Body of pancreas (tissue), 4 donors: ENCODE measurements around the gene SAMD10. TPM values are rescaled to one million over a fixed set of nuclear protein-coding genes. Genes with fewer than 3 reads are reported as not detected.

ENCODE experiments used
- ATAC-seq: fragments of 150-250 bp; one replicate; pipeline ENCODE4 v1.9.1; 2016
- DNase-seq, 4 donors: peaks; one replicate each; pipeline ENCODE4 v3.0.0-alpha.2; 2019
- H3K27ac ChIP-seq, 4 donors: fragments of 200-600 bp; sonication (generic); 1 replicate in 3 of 4; 2 replicates in 1 of 4; pipeline versions ENCODE4 v1.5.1 to v1.6.1; 2016 to 2019; ENCODE audit warnings: mild to moderate bottlenecking in 1 of 4, mixed read lengths in 1 of 4, moderate library complexity in 1 of 4
- H3K27me3 ChIP-seq, 2 donors: fragments of 200-600 bp; sonication (generic); one replicate each; pipeline ENCODE4 v1.6.0; 2016; ENCODE audit warnings: mild to moderate bottlenecking in 1 of 2
- H3K36me3 ChIP-seq, 2 donors: fragments of 200-600 bp; sonication (generic); replicated peaks in 1 of 2; 2 replicates each; pipeline ENCODE4 v1.5.1; 2016; ENCODE audit warnings: low read depth in 2 of 2; ENCODE audit not compliant: insufficient read depth in 1 of 2
- H3K4me1 ChIP-seq: fragments of 200-600 bp; sonication (generic); one replicate; pipeline ENCODE4 v1.6.0; 2016
- H3K4me3 ChIP-seq, 2 donors: fragments of 200-600 bp; sonication (generic); 1 replicate in 1 of 2; 2 replicates in 1 of 2; pipeline ENCODE4 v1.5.1; 2016 to 2019
- H3K9me3 ChIP-seq, 3 donors: fragments of 200-600 bp; sonication (generic); 1 replicate in 2 of 3; 2 replicates in 1 of 3; pipeline ENCODE4 v1.5.1; 2016
- POLR2A ChIP-seq, 3 donors: fragments of 450-650 bp; IDR thresholded peaks; one replicate each; pipeline ENCODE4 v1.6.1; 2016; ENCODE audit warnings: antibody characterized with exemption in 3 of 3, mild to moderate bottlenecking in 2 of 3
- WGBS, 2 donors: methylation state at CpG; one replicate each; pipeline ENCODE4 v1.1.5; 2017; 5-methylcytosine and 5-hydroxymethylcytosine counted together
- intact Hi-C: fragments of 100-400 bp; cut with DNase I; formaldehyde crosslinking; loops from one replicate; pipeline ENCODE4 v1.15.1; 2023
- total RNA-seq, 2 donors: library from RNA; depleted of rRNA; stranded (reverse); fragments of >200 nt; gene quantifications; one replicate each; pipeline ENCODE4 v1.1.0, GENCODE V29; 2016
- TF ChIP-seq, protein P1 (sequence below), 7 experiments: fragments of 450-650 bp in 4 of 7; fragments of 200-600 bp in 3 of 7; sonication (generic) in 3 of 7; IDR thresholded peaks; one replicate each; pipeline ENCODE4 v1.5.1; 2016 to 2019; ENCODE audit warnings: antibody characterized with exemption in 7 of 7

SAMD10 gene
- total RNA-seq, 2 donors from 2014 or later, result 3.6 to 7.6 TPM

GRCh38 chr20:63944078-63944941, 35.1 kb downstream of the SAMD10 start:
- TF ChIP-seq POLR2A (IDR thresholded peaks at IDR 0.05), result no peak
- TF ChIP-seq, protein P1, sequence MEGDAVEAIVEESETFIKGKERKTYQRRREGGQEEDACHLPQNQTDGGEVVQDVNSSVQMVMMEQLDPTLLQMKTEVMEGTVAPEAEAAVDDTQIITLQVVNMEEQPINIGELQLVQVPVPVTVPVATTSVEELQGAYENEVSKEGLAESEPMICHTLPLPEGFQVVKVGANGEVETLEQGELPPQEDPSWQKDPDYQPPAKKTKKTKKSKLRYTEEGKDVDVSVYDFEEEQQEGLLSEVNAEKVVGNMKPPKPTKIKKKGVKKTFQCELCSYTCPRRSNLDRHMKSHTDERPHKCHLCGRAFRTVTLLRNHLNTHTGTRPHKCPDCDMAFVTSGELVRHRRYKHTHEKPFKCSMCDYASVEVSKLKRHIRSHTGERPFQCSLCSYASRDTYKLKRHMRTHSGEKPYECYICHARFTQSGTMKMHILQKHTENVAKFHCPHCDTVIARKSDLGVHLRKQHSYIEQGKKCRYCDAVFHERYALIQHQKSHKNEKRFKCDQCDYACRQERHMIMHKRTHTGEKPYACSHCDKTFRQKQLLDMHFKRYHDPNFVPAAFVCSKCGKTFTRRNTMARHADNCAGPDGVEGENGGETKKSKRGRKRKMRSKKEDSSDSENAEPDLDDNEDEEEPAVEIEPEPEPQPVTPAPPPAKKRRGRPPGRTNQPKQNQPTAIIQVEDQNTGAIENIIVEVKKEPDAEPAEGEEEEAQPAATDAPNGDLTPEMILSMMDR (IDR thresholded peaks at IDR 0.05), result no peak
- Histone ChIP-seq H3K27ac (no peak overlapping the region), H3K4me3 (no peak overlapping the region), H3K27me3 (no peaks in the 10 kb centered on the region), H3K36me3 (peaks cover 0 to 32% of the 10 kb centered on the region in 2 donors), H3K9me3 (no peaks in the 10 kb centered on the region), H3K4me1 (peaks cover 24% of the 10 kb centered on the region)
- DNase-seq (peak in 1 of 4 donors; percentile 21), ATAC-seq (no peak)
- WGBS, 2 donors, result 81 to 90% methylated on average over 4 to 21 of the region's 35 CpGs
- intact Hi-C loops, result no loop called here

GRCh38 chr20:63943808-63944077, 35.7 kb downstream of the SAMD10 start:
- Histone ChIP-seq H3K9me3 (no peaks in the 10 kb centered on the region), H3K36me3 (peaks cover 0 to 32% of the 10 kb centered on the region in 2 donors), H3K4me3 (no peak overlapping the region), H3K4me1 (peaks cover 19% of the 10 kb centered on the region), H3K27ac (no peak overlapping the region), H3K27me3 (no peaks in the 10 kb centered on the region)
- intact Hi-C loops, result no loop called here
- 94% methylated on average over 3 of the region's 3 CpGs; no CpG with 5 or more reads in 1 of the 2 donors for WGBS, 2 donors
- TF ChIP-seq POLR2A (IDR thresholded peaks at IDR 0.05), result no peak
- TF ChIP-seq, protein P1 (IDR thresholded peaks at IDR 0.05), result no peak
- DNase-seq (no peak), ATAC-seq (no peak)

DNA sequence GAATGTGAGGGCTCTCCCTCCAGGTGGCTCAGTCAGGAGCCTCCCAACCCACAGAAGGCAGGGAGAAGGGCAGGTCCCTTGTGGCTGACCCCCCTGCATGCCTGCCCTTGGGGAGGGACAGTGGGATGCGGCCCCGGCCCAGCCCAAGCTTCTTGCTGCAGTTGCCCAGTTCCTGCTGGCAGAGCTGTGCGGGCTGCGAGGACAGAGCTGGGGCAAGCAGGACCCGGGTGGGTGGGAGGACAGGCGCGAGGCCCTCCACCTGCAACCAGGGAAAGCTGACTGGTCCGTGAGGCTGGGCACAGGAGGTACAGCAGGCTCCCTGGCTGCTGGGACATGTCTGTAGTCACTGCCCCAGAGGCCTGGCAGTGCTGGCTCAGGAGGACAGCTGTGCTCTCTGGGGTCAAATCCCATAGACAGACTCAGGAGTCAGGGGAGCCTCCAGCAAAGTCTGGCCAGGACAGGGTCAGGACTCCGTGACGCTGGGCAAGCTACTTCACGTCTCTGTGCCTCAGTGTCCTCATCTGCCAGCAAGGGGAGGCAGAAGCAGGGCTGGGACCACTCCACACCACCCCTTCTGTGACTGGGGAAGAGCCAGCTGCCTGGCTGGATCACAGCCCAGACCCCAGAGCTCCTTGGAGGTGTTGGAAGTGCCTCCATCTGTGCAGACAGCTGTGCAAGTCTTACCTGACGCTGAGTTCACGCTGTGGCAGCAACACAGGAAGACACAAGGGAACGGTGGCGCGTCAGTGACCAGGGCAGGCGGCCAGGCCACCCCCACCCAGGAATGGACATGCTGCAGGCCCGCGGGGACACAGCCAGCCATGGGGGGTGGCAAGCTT, 36.3 kb downstream of the SAMD10 start:
- intact Hi-C loops, result no loop called here
- DNase-seq (peak in 1 of 4 donors; percentile 22), ATAC-seq (no peak)
- Histone ChIP-seq H3K9me3 (no peaks in the 10 kb centered on the region), H3K4me1 (peaks cover 14% of the 10 kb centered on the region), H3K4me3 (no peak overlapping the region), H3K27me3 (no peaks in the 10 kb centered on the region), H3K27ac (no peak overlapping the region), H3K36me3 (peaks cover 0 to 32% of the 10 kb centered on the region in 2 donors)
- TF ChIP-seq, protein P1 (IDR thresholded peaks at IDR 0.05), result no peak
- TF ChIP-seq POLR2A (IDR thresholded peaks at IDR 0.05), result no peak
- 85% methylated on average over 19 of the region's 19 CpGs; no CpG with 5 or more reads in 1 of the 2 donors for WGBS, 2 donors

DNA sequence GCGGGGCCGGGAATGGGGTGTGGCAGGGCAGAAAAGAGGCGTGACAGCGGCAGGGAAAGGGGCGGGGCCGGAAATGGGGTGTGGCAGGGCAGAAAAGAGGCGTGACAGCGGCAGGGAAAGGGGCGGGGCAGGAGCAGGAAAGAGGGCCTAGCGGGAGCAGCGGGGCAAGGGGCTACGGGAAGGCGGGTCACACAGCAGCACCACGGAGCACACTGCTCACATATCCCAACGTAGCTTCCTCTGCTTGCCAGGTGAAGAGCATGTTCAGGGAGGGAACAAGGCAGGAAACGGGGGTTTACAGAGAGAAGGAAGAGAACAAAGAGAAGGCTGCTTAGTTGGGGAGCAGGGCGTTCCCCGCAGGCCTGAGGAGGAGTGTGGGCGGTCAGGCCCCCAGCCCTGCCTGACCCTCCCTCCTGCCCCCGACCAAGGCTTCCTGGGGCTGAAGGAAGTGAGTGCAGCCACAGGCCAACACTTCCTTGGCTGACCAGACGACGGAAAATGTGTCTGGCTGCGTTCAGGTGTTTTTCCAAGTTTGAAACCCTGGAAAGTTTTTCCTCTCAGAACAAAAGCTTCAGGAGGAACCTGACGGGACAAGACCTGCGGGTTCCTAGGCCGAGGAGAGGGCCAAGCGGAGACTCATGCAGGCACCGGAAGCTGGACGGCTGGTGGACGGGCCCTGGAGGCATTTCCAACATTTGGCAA, 37.0 kb downstream of the SAMD10 start:
- WGBS, 2 donors, result 69 to 72% methylated on average over 26 to 30 of the region's 30 CpGs
- H3K4me3 ChIP-seq, result no peak overlapping the region
- ATAC-seq (no peak), DNase-seq (peak in 1 of 4 donors; percentile 24)
- no peaks in the 10 kb centered on the region for H3K27me3 ChIP-seq
- no peaks in the 10 kb centered on the region for H3K9me3 ChIP-seq
- H3K27ac ChIP-seq, result peak overlapping the region in 2 of 4 donors; percentile 12 to 34
- intact Hi-C loops, result no loop called here
- H3K36me3 ChIP-seq, result peaks cover 0 to 32% of the 10 kb centered on the region in 2 donors
- peaks cover 6% of the 10 kb centered on the region for H3K4me1 ChIP-seq
- no peak for TF ChIP-seq POLR2A (IDR thresholded peaks at IDR 0.05)
- TF ChIP-seq, protein P1 (IDR thresholded peaks at IDR 0.05), result no peak
